Measurements from ENCODE around the gene DGKZ. TPM values are rescaled to one million over a fixed set of nuclear protein-coding genes. Genes with fewer than 3 reads are reported as not detected.

The DGKZ gene
- total and polyA plus RNA-seq, 2 experiments from 2014 or later, result 45.1 to 170 TPM

- Histone ChIP-seq H3K27me3 (ENCODE audit: insufficient read depth) (no peaks in the 10 kb centered on the region), H4K20me1 (replicated peaks; ENCODE audit: insufficient read depth) (no peaks in the 10 kb centered on the region), H3K9me2 (ENCODE audit: insufficient read depth) (no peaks in the 10 kb centered on the region), H3K4me1 (ENCODE audit: insufficient read depth) (no peaks in the 10 kb centered on the region), H2AFZ (no peak overlapping the region), H3K4me3 (no peak overlapping the region), H3K79me2 (replicated peaks; ENCODE audit: insufficient read depth) (no peaks in the 10 kb centered on the region), H3K27ac (ENCODE audit: low read depth) (no peak overlapping the region), H3K4me2 (no peak overlapping the region), H3K36me3 (ENCODE audit: insufficient read depth) (no peaks in the 10 kb centered on the region), H3F3A (replicated peaks; ENCODE audit: low read depth) (peaks cover 6% of the 10 kb centered on the region; the same call in 1 of the 2 replicates)
- DNase-seq (ENCODE audit: low spot score) (no peak), ATAC-seq (no peak)
- Mint-ChIP-seq H3K27me3 (ENCODE audit: insufficient read depth, low read depth, poor library complexity) (peaks cover 14% of the 10 kb centered on the region), H3K4me1 (peaks cover 6% of the 10 kb centered on the region; the same call in 2 of the 3 replicates), H3K36me3 (ENCODE audit: low read depth) (peaks cover 13% of the 10 kb centered on the region; the same call in 2 of the 3 replicates), H3K27ac (no peak overlapping the region), H3K9me3 (no peaks in the 10 kb centered on the region), H3K4me3 (no peak overlapping the region)
- no peak for TF ChIP-seq ETS1 (IDR thresholded peaks at IDR 0.05)
- TF ChIP-seq EZH2 (IDR thresholded peaks at IDR 0.05; ENCODE audit: low read depth, unreplicated experiment), result no peak
- TF ChIP-seq ZNF462 (CRISPR knock-in tag; IDR thresholded peaks at IDR 0.05), result no peak
- no peak for TF ChIP-seq NANOG (IDR thresholded peaks at IDR 0.05; ENCODE audit: borderline replicate concordance)
- TF ChIP-seq STAT1 (IDR thresholded peaks at IDR 0.05; ENCODE audit: unreplicated experiment), result no peak
- no peak for TF ChIP-seq POLR2AphosphoS5 (IDR thresholded peaks at IDR 0.05; ENCODE audit: low read depth)
- TF ChIP-seq CTCF (conservative IDR thresholded peaks at IDR 0.05; ENCODE audit: low read depth in 2 of 2), result no peak
- TF ChIP-seq REST (IDR thresholded peaks at IDR 0.05; ENCODE audit: unreplicated experiment), result no peak
- no peak for TF ChIP-seq EZH2phosphoT487 (IDR thresholded peaks at IDR 0.05; ENCODE audit: unreplicated experiment)
- no peak for TF ChIP-seq JUNB (IDR thresholded peaks at IDR 0.05; ENCODE audit: unreplicated experiment)
- no peak for TF ChIP-seq ZNF331 (CRISPR knock-in tag; IDR thresholded peaks at IDR 0.05; ENCODE audit: low read depth)
- no peak for TF ChIP-seq CREB1 (CRISPR knock-in tag; IDR thresholded peaks at IDR 0.05; ENCODE audit: low read depth)
- TF ChIP-seq ZNF114 (CRISPR knock-in tag; IDR thresholded peaks at IDR 0.05), result no peak
Measured at GRCh38 chr11:46315783-46316563, 31.3 kb upstream of the DGKZ start.

Data from GM23338 (cell line).